GM23338 (cell line): ENCODE results near the gene GRB14.

ENCODE experiments used
- CREB1 ChIP-seq: fragments of 250-450 bp; sonication (Bioruptor Pico); IDR thresholded peaks from 2 replicates; pipeline ENCODE4 v1.5.0; 2020; ENCODE audit warnings: low read depth, mild to moderate bottlenecking, moderate library complexity
- CTCF ChIP-seq, 2 experiments: fragments of 200-600 bp in 1 of 2; sonication (generic) in 1 of 2; conservative IDR thresholded peaks; 2 replicates each; pipeline versions ENCODE4 v1.5.1 to v1.6.1; 2016 to 2017; ENCODE audit warnings: antibody characterized with exemption in 2 of 2, low read depth in 2 of 2, mild to moderate bottlenecking in 2 of 2, moderate library complexity in 1 of 2
- ETS1 ChIP-seq: IDR thresholded peaks from 2 replicates; pipeline ENCODE4 v1.6.1; 2016; ENCODE audit warnings: antibody characterized with exemption
- EZH2 ChIP-seq: fragments of 200-600 bp; sonication (generic); IDR thresholded peaks from one replicate; pipeline ENCODE4 v1.8.0; 2017; ENCODE audit warnings: antibody characterized with exemption, mild to moderate bottlenecking, low read depth; ENCODE audit not compliant: unreplicated experiment
- EZH2phosphoT487 ChIP-seq: fragments of 200-600 bp; sonication (generic); IDR thresholded peaks from one replicate; pipeline ENCODE4 v1.8.1; 2018; ENCODE audit warnings: antibody characterized with exemption; ENCODE audit not compliant: unreplicated experiment
- JUNB ChIP-seq: IDR thresholded peaks from one replicate; pipeline ENCODE4 v1.6.1; 2016; ENCODE audit warnings: antibody characterized with exemption; ENCODE audit not compliant: unreplicated experiment
- POLR2AphosphoS5 ChIP-seq: IDR thresholded peaks from 2 replicates; pipeline ENCODE4 v1.6.1; 2016; ENCODE audit warnings: antibody characterized with exemption, low read depth
- REST ChIP-seq: IDR thresholded peaks from one replicate; pipeline ENCODE4 v1.6.1; 2018; ENCODE audit warnings: antibody characterized with exemption; ENCODE audit not compliant: unreplicated experiment

GRCh38 chr2:164595031-164595430, 26.3 kb downstream of the GRB14 start:
- TF ChIP-seq CTCF (conservative IDR thresholded peaks at IDR 0.05; ENCODE audit: low read depth in 2 of 2) (no peak), EZH2 (no peak), POLR2AphosphoS5 (no peak), CREB1 (CRISPR knock-in tag) (no peak), JUNB (no peak), REST (no peak), EZH2phosphoT487 (no peak), ETS1 (no peak)
